Esophagus squamous epithelium (tissue), 4 donors: ENCODE measurements around the gene FBXL7.

Experiments
- CTCF ChIP-seq, 6 experiments: fragments of 450-650 bp in 4 of 6; fragments of 200-600 bp in 2 of 6; sonication (generic) in 2 of 6; IDR thresholded peaks; one replicate each; pipeline ENCODE4 v1.5.1; 2016 to 2019; ENCODE audit warnings: antibody characterized with exemption in 6 of 6, mild to moderate bottlenecking in 4 of 6, moderate library complexity in 4 of 6
- POLR2A ChIP-seq, 4 donors: fragments of 450-650 bp; IDR thresholded peaks; one replicate each; pipeline ENCODE4 v1.6.1; 2017; ENCODE audit warnings: antibody characterized with exemption in 4 of 4, mild to moderate bottlenecking in 4 of 4, moderate library complexity in 3 of 4

DNA sequence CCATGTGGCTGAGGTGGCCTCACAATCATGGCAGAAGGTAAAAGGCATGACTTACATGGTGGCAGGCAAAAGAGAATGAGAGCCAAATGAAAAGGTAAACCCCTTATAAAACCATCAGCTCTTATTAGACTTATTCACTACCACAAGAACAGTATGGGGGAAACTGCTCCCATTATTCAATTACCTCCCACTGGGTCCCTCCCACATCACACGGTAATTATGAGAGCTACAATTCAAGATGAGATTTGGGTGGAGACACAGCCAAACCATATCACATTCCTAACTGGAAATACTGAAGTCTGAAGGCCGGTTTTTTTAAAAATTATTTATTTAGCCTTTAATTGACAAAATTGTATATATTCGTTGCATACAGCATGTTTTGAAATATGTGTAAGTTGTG is 28.5 kb downstream of the FBXL7 start:
- no peak for TF ChIP-seq CTCF (IDR thresholded peaks at IDR 0.05)
- no peak for TF ChIP-seq POLR2A (IDR thresholded peaks at IDR 0.05)
